Right forelimb (tissue), 1 donor: ENCODE data around the gene POU2F3.
"Not testable (repeated sequence)": the region's sequence is repeated elsewhere in the genome, so short reads cannot be mapped to it uniquely, and the experiment has no call there.

Experiments
- DNase-seq: peaks from one replicate; pipeline ENCODE4 v3.0.0-alpha.2; 2018

Gene POU2F3

DNA sequence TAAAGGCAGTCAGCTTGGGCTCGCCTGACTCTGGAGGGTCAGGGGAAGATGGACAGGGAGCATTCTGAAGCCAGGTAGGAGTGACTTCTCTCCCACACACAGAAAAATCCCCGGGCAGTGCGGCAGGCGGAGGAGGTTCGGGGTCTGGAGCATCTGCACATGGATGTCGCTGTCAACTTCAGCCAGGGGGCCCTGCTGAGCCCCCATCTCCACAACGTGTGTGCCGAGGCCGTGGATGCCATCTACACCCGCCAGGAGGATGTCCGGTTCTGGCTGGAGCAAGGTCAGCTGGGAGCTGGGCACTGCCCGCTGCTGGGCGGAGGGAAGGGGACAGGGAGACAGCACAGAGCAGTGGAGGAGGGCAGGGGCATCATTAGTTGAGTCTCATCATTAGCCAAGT, 13.2 kb upstream of the POU2F3 start:
- DNase-seq, result no peak

DNA sequence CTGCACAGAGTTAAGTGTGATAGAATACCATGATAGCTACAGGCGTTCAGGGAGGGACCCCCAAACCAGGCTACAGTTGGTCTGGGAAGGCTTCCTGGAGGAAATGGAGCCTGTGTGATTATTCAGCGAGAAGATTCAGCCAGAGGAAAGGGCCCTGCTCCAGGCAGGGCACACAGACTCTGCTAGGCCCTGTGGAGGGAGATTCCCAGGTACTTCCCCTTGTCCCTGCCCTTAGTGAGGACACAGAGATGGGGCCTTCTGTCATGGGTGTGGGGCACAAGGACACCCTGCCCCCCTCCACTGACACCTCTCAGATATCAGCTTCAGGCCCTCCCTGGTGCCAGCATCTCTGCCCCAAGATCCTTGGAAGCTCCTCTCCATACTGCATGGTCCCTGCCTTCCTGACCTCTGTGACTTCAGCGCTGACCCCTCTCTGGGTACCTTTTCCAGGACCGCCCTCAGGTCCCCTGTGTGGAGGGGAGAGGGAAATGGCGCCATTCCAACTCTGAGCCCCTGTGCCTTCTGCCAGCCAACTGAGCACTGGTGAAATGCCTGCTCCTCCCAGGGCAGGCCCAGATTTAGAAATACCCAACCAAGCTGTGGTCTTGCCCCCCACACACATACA, 12.6 kb upstream of the POU2F3 start:
- DNase-seq, result no peak

DNA sequence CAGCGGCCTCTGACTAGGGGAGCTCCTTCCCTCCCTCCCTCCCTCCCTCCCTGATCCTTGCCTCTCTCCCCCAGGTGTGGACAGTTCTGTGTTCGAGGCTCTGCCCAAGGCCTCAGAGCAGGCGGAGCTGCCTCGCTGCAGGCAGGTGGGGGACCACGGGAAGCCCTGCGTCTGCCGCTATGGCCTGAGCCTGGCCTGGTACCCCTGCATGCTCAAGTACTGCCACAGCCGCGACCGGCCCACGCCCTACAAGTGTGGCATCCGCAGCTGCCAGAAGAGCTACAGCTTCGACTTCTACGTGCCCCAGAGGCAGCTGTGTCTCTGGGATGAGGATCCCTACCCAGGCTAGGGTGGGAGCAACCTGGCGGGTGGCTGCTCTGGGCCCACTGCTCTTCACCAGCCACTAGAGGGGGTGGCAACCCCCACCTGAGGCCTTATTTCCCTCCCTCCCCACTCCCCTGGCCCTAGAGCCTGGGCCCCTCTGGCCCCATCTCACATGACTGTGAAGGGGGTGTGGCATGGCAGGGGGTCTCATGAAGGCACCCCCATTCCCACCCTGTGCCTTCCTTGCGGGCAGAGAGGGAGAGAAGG, 11.1 kb upstream of the POU2F3 start:
- DNase-seq, result no peak

DNA sequence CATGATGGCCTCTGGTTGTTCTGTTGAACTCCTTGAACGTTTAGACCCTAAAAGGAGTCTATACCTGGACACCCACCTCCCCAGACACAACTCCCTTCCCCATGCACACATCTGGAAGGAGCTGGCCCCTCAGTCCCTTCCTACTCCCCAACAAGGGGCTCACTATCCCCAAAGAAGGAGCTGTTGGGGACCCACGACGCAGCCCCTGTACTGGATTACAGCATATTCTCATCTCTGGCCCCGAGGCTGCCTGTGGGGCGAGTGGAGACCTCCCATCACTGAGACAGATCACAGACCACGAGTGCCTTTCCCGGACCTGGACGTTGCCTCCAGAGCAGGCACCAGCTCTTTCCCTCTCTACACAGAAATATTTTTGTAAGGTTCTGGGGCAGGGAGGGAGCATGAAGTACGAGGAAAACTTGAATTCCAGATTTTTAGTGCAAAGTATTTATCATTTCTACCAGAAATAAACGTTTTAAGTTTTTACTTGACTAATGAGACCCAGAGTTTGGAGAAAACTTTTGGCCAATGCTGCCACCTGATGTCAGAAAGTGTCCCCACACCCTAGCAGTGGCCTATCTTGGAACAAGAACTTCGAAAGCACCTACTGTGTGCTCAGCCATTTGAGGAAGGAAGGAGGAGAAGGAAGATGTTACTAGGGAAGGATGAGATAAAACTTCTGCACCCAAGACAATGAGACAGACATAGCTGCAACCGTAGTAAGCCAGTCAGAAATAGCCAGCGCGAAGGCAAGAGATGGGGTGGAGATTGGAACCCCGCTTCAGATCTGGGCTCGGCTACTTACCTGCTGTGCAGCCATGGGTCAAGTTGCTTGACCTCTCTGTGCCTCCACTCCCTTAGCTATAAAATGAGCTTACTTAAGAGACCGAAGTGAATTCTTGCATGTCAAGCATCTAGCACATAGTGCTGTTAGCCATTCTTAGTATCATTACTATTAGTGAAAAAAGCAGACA, 10.2 kb upstream of the POU2F3 start:
- no peak for DNase-seq

DNA sequence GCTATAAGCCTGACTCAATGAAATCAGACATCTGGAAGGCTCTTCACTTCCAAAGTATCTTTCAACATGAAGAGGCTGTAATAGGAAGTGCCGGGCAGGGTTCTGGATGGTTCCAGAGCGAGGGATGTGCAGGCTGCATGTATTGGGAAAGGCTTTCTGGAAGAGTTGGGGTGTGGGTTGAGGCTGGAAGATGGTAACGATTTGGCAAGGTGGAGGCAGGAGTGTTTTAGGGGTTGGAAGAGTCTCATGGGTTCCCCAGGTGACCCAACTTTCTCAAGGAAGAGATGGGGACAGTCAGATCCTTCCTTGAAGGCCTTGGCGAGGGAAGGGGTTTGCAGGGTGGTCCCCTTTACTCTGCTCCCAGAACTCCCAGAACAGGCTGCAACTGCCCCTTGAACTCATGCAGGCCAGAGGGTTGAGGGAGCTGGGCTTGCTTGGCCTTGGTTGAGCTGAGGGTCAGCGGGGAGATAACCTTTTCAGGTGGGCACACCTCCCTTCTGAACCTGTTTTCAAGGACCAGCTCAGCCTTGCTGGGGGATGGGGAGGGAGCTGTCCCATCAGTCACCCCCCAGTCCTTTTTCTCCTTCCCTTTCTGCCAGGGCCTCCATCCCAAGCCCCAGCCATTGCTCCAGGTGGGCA, 9.4 kb upstream of the POU2F3 start:
- DNase-seq, result no peak

DNA sequence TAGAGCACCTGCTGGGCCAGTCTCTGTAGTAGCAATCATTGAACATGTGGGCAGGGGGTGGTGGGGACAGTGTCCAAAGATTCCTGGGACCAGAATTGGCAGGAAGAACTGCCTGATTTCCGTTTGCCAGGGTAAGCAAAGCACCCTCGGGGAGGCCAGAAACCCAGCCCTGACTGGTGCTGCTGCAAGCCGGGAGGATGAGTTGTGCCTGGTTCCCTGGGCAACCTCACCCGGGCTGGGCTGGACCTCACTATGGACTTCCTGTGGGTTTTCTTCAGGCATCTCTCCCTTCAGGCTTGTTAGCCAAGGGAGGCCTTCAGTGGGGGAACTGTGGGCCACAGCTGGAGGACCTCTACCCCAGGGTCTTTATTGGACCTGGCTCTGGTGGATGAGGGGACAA, 8.0 kb upstream of the POU2F3 start:
- no peak for DNase-seq

DNA sequence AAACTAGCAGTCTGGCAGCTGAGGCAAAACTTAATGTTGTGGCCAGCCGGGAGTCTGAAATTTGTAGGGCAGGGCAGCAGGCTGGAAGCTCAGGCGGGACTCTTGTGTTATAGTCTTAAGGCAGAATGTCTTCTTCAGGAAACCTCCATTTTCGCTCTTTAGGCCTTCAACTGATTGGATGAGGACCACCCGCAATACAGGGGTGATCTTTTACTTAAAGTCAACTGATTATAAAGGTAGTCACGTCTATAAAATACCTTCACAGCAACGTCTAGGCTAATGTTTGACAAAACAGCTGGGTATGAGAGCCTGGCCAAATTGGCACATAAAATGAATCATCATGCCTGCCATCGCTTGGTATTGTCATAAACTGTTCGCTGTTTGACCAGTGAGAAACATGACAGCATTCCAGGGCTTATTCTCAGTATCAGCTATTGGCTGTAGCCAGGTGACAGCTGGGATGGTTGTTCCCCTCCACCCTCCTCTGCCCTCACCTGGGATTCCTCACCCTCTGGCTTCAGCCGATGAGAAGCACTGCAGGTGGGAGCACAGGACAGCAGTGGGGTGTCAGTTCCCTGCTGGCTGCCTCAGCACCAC, 6.6 kb upstream of the POU2F3 start:
- DNase-seq, result no peak

DNA sequence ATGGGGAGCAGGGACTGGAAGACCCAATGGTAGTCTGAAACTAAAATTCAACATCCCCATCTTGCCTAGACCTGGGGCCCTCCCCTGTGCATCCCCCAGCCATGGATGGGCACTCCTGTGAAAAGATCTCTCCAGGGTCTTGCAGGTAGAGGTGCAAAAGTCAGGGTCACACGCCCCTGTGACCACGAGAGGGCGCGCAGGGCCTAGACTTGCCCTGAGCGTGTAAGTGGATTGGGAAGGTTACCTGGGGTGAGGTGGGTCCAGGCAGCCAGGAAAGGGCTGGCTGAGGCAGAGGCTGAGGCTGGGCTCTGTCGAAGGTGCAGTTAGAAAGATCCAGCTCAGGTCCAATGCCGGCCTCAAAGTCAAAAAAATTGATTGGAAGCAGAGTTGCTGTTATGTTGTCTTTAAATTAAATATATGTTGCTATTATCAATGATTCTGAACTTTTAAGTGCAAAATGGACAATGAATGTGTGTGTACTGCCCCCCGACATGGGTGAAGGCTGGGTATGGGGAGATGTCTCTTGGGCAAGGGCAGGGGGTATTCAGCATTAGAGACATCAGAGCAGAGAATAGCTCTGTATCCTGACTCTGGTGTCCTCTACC, 4.8 kb upstream of the POU2F3 start:
- peak; percentile 75 for DNase-seq

GRCh38 chr11:120236169-120237107, 3.5 kb upstream of the POU2F3 start:
- no peak for DNase-seq

GRCh38 chr11:120238968-120239620, 846 bp upstream of the POU2F3 start:
- DNase-seq, result no peak

- DNase-seq, result no peak
Observed at GRCh38 chr11:120240866-120241265, 926 bp downstream of the POU2F3 start.

DNA sequence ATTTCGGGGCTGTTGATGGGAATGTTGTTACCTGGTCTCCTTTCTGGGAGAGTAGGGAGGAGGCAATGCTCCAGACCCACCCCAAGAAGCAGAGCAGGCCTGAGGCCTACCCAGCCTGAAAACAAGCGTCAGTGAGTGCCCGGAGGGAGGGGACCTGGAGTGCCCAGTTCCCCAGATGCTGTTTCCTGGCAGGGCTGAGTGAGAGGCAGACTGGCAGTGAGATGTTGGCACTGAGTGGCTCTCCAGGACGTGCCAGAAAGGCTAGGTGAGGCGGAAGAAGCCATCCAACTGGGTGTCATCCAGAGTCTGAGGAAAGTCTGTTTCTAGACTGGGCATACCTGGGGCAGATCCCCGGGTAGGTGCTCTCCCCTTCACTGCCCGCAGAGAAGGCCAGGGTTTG, 1.3 kb downstream of the POU2F3 start:
- no peak for DNase-seq

- no peak for DNase-seq
Observed at GRCh38 chr11:120243221-120243620, 3.3 kb downstream of the POU2F3 start.

- no peak for DNase-seq
Observed at GRCh38 chr11:120244476-120245365, 4.8 kb downstream of the POU2F3 start.

DNA sequence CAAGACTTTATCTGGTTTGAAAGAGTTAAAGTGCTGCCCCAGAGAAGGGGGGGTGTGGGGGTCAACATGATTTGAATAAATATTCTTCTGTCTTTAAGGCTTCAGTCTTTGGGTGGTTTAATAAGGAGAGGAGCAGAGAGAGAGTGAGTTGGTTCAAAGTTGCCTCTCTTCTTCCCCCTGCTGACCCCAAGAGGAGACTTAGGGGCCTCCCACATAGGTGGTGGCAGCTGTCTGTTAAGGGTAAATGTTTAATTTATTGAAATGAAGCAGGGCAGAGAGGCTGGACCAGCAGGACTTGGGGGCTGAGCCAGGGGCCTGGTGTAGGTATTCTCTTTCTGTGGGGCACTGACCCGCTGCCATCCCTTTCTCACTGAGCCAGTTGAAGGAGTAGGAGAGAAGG, 5.5 kb downstream of the POU2F3 start:
- DNase-seq, result no peak

DNA sequence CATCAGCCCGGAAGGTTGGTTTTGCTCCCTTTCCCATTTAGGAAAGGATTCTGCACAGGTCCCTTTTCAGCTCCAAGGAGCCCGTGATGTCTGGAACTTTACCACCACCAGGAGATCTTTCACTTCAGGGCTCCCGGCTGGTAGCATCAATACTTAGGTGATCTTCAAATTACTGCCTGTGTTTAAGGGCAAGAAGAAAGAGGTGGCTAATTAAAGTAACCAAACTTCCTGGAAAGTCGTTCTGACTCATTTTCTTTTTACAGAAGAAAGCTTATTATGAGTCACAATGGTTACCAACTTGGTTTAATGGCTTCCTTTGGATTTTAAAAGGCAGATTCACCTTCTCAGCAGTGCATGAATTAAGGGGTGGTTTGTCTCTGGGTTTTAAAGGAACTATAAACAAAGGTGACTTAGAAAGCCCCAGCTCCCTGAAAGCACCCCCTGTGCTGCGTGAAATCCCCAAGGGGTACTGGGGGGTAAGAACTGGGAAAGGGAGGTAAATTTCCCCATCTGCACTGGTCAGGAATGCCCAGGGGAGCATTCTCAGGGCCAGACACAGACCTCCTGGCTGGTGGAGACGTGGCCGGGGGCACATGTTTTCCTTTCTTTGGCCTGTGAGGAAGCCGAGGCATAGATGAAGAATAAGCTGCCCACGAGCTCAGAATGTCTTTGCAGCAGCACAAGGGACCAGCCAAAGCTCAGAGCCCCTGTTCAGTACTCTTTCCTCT, 8.8 kb downstream of the POU2F3 start:
- no peak for DNase-seq

DNA sequence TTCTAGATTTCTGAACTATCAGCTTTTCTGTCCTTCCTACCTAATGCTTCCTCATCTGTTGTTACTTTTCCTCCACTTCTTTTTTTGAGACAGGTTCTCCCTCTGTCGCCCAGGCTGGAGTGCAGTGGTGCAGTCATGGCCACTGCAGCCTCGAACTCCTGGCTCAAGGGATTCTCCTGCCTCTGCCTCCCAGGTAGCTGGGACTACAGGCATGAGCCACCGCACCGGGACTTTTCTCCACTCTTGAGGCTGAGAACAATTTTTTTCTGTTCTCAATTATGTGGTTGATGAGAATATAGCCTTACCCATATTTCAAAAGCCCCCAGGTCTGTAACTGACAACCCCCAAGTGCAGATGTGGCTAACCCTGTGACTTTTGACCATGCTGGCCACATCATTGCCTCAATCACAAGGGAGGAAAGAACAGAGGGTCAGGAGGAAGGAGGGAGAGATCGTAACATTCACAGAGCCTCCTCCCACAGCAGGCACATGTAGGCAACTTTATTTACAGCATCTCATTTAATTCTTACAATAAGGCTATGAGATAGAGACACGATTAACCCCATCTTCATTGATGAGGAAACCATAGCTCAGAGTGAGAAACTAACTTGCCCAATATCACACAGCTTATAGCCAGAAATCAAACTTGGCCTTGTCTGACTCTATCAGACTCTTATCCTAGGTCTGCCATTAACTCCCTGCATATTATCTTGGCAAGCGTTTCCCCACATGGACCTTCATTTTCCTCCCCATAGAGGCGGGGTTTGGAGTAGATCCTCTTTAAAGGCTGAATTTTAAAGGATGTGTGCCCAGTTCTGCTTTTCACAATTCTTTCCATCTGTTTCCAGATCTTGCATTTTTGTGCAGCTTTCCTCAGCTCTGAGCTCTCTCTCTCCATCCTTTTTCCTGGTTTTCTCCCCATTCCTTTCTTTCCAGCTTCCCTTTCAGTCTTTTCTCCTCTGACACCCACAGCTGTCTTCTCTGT, 9.6 kb downstream of the POU2F3 start:
- DNase-seq, result no peak

GRCh38 chr11:120253377-120253776, 13.4 kb downstream of the POU2F3 start:
- DNase-seq, result not testable (repeated sequence)
